ENCODE data around the gene TMEM80.
"Not testable (repeated sequence)": the region's sequence is repeated elsewhere in the genome, so short reads cannot be mapped to it uniquely, and the experiment has no call there.

The TMEM80 gene

GRCh38 chr11:695538-696248, at the start of gene TMEM80:
TSS of gene TMEM80 (plus strand) at chr11:695816. CDS start at chr11:695828, 12 bp downstream.
- DNase-seq (ENCODE audit: low spot score), result peak; percentile 95

GRCh38 chr11:646214-646613, 49.4 kb upstream of the TMEM80 start:
- DNase-seq (ENCODE audit: low spot score), result no peak

GRCh38 chr11:647672-648158, 47.9 kb upstream of the TMEM80 start:
- not testable (repeated sequence) for DNase-seq (ENCODE audit: low spot score)

GRCh38 chr11:650482-650881, 45.1 kb upstream of the TMEM80 start:
- DNase-seq (ENCODE audit: low spot score), result no peak

GRCh38 chr11:653136-653535, 42.5 kb upstream of the TMEM80 start:
- DNase-seq (ENCODE audit: low spot score), result not testable (repeated sequence)

- no peak for DNase-seq (ENCODE audit: low spot score)
These were observed 41.8 kb upstream of the TMEM80 start for GRCh38 chr11:653837-654236.

- not testable (repeated sequence) for DNase-seq (ENCODE audit: low spot score)
These were observed 41.2 kb upstream of the TMEM80 start for GRCh38 chr11:654444-654843.

- DNase-seq (ENCODE audit: low spot score), result no peak
These were observed 40.4 kb upstream of the TMEM80 start for GRCh38 chr11:655036-655726.

GRCh38 chr11:656426-656825, 39.2 kb upstream of the TMEM80 start:
- DNase-seq (ENCODE audit: low spot score), result no peak

GRCh38 chr11:656866-657265, 38.8 kb upstream of the TMEM80 start:
- DNase-seq (ENCODE audit: low spot score), result no peak

GRCh38 chr11:657691-658126, 37.9 kb upstream of the TMEM80 start:
- DNase-seq (ENCODE audit: low spot score), result no peak

GRCh38 chr11:659532-660085, 36.0 kb upstream of the TMEM80 start:
- DNase-seq (ENCODE audit: low spot score), result no peak

GRCh38 chr11:660281-660680, 35.3 kb upstream of the TMEM80 start:
- DNase-seq (ENCODE audit: low spot score), result no peak

GRCh38 chr11:660681-661444, 34.8 kb upstream of the TMEM80 start:
- DNase-seq (ENCODE audit: low spot score), result no peak

- peak; percentile 38 for DNase-seq (ENCODE audit: low spot score)
These were observed 32.8 kb upstream of the TMEM80 start for GRCh38 chr11:662689-663274.

GRCh38 chr11:665062-665703, 30.4 kb upstream of the TMEM80 start:
- no peak for DNase-seq (ENCODE audit: low spot score)

- no peak for DNase-seq (ENCODE audit: low spot score)
These were observed 29.8 kb upstream of the TMEM80 start for GRCh38 chr11:665704-666281.

- no peak for DNase-seq (ENCODE audit: low spot score)
These were observed 21.8 kb upstream of the TMEM80 start for GRCh38 chr11:673866-674265.

GRCh38 chr11:674406-674805, 21.2 kb upstream of the TMEM80 start:
- no peak for DNase-seq (ENCODE audit: low spot score)

GRCh38 chr11:678297-678696, 17.3 kb upstream of the TMEM80 start:
- DNase-seq (ENCODE audit: low spot score), result no peak
